Measurements from ENCODE around the gene TAS1R2. TPM values are rescaled to one million over a fixed set of nuclear protein-coding genes. Genes with fewer than 3 reads are reported as not detected.

Gene TAS1R2
- total RNA-seq, 2 donors from 2014 or later: not detected

DNA sequence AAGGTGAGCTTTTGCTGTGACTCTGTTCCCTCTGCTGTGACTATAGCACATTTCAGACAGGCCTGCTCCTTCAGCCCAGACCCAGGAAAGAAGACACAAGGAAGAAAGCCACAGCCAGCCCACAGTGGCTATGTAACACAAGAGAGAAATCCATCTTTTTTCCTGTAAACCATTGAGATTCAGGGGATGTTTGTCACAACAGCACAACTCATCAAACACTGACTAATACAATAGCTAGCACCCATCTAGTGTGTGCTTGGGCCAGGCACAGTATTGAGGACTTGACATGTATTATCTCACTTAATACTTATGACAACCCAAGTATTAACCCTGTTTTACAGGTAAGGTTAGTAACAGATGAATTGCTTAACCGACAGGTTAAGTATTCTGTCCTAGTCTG is 29.8 kb downstream of the TAS1R2 start:
- DNase-seq (no peak), ATAC-seq (no peak)
- TF ChIP-seq POLR2A (IDR thresholded peaks at IDR 0.05) (no peak), CTCF (IDR thresholded peaks at IDR 0.05) (no peak)
- Histone ChIP-seq H3K9me3 (peaks cover 0 to 3% (median 0%) of the 10 kb centered on the region in 3 donors), H3K27ac (no peak overlapping the region), H3K4me1 (no peaks in the 10 kb centered on the region), H3K27me3 (no peaks in the 10 kb centered on the region), H3K36me3 (replicated peaks in 1 of 2; ENCODE audit: insufficient read depth in 1 of 2, low read depth in 2 of 2) (no peaks in the 10 kb centered on the region), H3K4me3 (no peak overlapping the region)
- intact Hi-C loops (cut with DNase I): no loop called here
- WGBS, 2 donors: 72 to 85% methylated on average over 1 of the region's 1 CpG

DNA sequence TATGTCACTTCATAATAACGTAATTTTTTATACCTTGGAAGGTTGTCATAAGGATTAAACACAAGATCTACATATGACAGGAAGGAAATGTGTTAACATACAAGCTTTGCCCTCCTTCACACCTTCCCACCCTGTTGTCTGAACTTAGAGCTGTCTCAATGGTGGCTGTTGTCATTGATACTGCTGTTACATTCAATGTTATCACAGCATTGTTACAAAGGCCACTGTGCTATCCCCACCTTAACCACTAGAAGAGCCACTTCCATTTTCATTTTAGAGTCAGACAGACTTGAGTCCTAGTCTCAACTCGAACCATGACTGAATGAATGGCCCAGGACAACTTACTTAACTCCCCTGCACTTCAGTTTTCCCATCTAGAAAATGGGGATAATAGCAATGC is 31.2 kb downstream of the TAS1R2 start:
- 28 to 30% methylated on average over 2 of the region's 2 CpGs for WGBS, 2 donors
- DNase-seq (no peak), ATAC-seq (no peak)
- TF ChIP-seq CTCF (IDR thresholded peaks at IDR 0.05) (no peak), POLR2A (IDR thresholded peaks at IDR 0.05) (no peak)
- intact Hi-C loops (cut with DNase I): no loop called here
- H3K4me1 ChIP-seq: no peaks in the 10 kb centered on the region
- no peak overlapping the region for H3K27ac ChIP-seq
- H3K9me3 ChIP-seq: peaks cover 0 to 3% (median 0%) of the 10 kb centered on the region in 3 donors
- no peaks in the 10 kb centered on the region for H3K36me3 ChIP-seq (replicated peaks in 1 of 2; ENCODE audit: insufficient read depth in 1 of 2, low read depth in 2 of 2)
- H3K27me3 ChIP-seq: no peaks in the 10 kb centered on the region
- no peak overlapping the region for H3K4me3 ChIP-seq

GRCh38 chr1:18823438-18823837 is 36.0 kb downstream of the TAS1R2 start:
- TF ChIP-seq CTCF (IDR thresholded peaks at IDR 0.05) (no peak), POLR2A (IDR thresholded peaks at IDR 0.05) (no peak)
- Histone ChIP-seq H3K27ac (no peak overlapping the region), H3K36me3 (replicated peaks in 1 of 2; ENCODE audit: insufficient read depth in 1 of 2, low read depth in 2 of 2) (no peaks in the 10 kb centered on the region), H3K4me1 (no peaks in the 10 kb centered on the region), H3K4me3 (no peak overlapping the region), H3K27me3 (peaks cover 0 to 7% of the 10 kb centered on the region in 2 donors), H3K9me3 (no peaks in the 10 kb centered on the region)
- intact Hi-C loops (cut with DNase I): loop anchor here (5.0 kb wide), 1 partner anchor 226 kb away; no protein-coding TSS in a partner anchor
- DNase-seq (no peak), ATAC-seq (no peak)
- 88 to 94% methylated on average over 6 of the region's 6 CpGs for WGBS, 2 donors

DNA sequence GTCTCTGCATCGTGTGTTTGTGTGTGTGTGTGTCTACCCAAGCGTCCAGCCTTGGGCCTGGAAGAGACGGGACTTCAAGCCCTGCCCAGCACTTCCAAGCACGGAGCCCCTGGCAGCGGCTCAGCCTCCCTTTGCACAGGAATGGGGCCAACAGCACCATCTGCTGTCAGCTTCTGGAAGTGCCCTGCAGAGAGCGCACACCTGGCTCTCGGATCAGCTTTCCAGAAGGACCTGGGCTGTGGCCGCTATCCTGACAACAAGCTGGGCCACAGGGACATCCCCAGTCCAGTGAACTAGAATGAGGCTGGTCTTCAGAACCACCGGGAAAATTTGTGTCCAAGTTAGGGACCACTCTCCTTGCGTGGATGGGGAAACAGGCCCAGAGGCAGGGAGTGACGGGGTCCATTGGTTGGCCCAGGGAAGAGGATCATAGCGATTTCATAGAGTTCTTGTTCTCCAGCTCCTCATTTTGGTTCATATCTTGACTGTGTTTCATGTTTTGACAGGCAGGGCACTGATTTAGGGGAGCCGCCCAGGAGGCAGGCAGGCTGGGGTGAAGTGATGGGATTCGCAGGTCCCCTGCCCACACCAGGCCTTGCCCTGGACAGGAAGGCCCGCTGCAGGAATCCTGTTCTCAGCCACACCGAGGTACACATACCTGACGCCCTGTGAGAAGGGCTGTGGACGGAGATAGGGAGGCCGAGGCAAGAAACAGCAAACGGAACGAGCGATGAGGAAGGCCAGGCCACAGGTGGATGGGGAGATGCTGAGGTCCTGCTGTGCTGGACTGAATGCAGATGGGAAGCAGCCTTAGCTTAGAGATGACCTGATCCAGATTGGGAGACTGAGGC is 38.4 kb downstream of the TAS1R2 start:
- TF ChIP-seq CTCF (IDR thresholded peaks at IDR 0.05) (peak; percentile 80 to 88 (median 81)), POLR2A (IDR thresholded peaks at IDR 0.05) (no peak)
- H3K4me3 ChIP-seq: no peak overlapping the region
- DNase-seq (peak; percentile 77 to 88 (median 81)), ATAC-seq (peak; percentile 91)
- no peak overlapping the region for H3K27ac ChIP-seq
- no peaks in the 10 kb centered on the region for H3K9me3 ChIP-seq
- 42 to 43% methylated on average over 16 to 22 of the region's 22 CpGs for WGBS, 2 donors
- intact Hi-C loops (cut with DNase I): loop anchor here (5.0 kb wide), 1 partner anchor 224 kb away; no protein-coding TSS in a partner anchor
- H3K27me3 ChIP-seq: peaks cover 0 to 7% of the 10 kb centered on the region in 2 donors
- H3K36me3 ChIP-seq (replicated peaks in 1 of 2; ENCODE audit: insufficient read depth in 1 of 2, low read depth in 2 of 2): no peaks in the 10 kb centered on the region
- no peaks in the 10 kb centered on the region for H3K4me1 ChIP-seq
